Measurements from ENCODE around the gene DIO3. TPM values are rescaled to one million over a fixed set of nuclear protein-coding genes. Genes with fewer than 3 reads are reported as not detected.
"Not testable (repeated sequence)": the region's sequence is repeated elsewhere in the genome, so short reads cannot be mapped to it uniquely, and the experiment has no call there.

The DIO3 gene
- total RNA-seq, 6 experiments from 2014 or later, result not detected

- H3K27me3 Mint-ChIP-seq (ENCODE audit: insufficient read depth), result peaks cover 33% of the 10 kb centered on the region
- H3K27ac Mint-ChIP-seq, result no peak overlapping the region
- no peaks in the 10 kb centered on the region for H3K36me3 Mint-ChIP-seq (ENCODE audit: low read depth)
- TF ChIP-seq, protein P1, sequence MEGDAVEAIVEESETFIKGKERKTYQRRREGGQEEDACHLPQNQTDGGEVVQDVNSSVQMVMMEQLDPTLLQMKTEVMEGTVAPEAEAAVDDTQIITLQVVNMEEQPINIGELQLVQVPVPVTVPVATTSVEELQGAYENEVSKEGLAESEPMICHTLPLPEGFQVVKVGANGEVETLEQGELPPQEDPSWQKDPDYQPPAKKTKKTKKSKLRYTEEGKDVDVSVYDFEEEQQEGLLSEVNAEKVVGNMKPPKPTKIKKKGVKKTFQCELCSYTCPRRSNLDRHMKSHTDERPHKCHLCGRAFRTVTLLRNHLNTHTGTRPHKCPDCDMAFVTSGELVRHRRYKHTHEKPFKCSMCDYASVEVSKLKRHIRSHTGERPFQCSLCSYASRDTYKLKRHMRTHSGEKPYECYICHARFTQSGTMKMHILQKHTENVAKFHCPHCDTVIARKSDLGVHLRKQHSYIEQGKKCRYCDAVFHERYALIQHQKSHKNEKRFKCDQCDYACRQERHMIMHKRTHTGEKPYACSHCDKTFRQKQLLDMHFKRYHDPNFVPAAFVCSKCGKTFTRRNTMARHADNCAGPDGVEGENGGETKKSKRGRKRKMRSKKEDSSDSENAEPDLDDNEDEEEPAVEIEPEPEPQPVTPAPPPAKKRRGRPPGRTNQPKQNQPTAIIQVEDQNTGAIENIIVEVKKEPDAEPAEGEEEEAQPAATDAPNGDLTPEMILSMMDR (IDR thresholded peaks at IDR 0.05), result no peak
- H3K4me3 Mint-ChIP-seq, result no peak overlapping the region
- no peaks in the 10 kb centered on the region for H3K4me1 Mint-ChIP-seq (ENCODE audit: low read depth)
- peaks cover 15% of the 10 kb centered on the region for H3K9me3 Mint-ChIP-seq
- DNase-seq, result no peak
Observed at GRCh38 chr14:101564444-101564776, 3.1 kb downstream of the DIO3 start.

GRCh38 chr14:101564819-101565698 is 3.8 kb downstream of the DIO3 start:
- TF ChIP-seq, protein P1 (IDR thresholded peaks at IDR 0.05), result no peak; the same call in 1 of the 2 replicates
- H3K4me3 Mint-ChIP-seq, result no peak overlapping the region
- peaks cover 15% of the 10 kb centered on the region for H3K9me3 Mint-ChIP-seq
- DNase-seq, result no peak
- H3K36me3 Mint-ChIP-seq (ENCODE audit: low read depth), result no peaks in the 10 kb centered on the region
- no peak overlapping the region for H3K27ac Mint-ChIP-seq
- H3K4me1 Mint-ChIP-seq (ENCODE audit: low read depth), result no peaks in the 10 kb centered on the region
- peaks cover 31% of the 10 kb centered on the region for H3K27me3 Mint-ChIP-seq (ENCODE audit: insufficient read depth)

GRCh38 chr14:101567252-101567651 is 6.0 kb downstream of the DIO3 start:
- H3K27me3 Mint-ChIP-seq (ENCODE audit: insufficient read depth), result peaks cover 29% of the 10 kb centered on the region
- H3K9me3 Mint-ChIP-seq, result peaks cover 7% of the 10 kb centered on the region; the same call in 1 of the 2 replicates
- no peaks in the 10 kb centered on the region for H3K4me1 Mint-ChIP-seq (ENCODE audit: low read depth)
- no peaks in the 10 kb centered on the region for H3K36me3 Mint-ChIP-seq (ENCODE audit: low read depth)
- no peak overlapping the region for H3K27ac Mint-ChIP-seq
- DNase-seq, result no peak
- TF ChIP-seq, protein P1 (IDR thresholded peaks at IDR 0.05), result no peak
- H3K4me3 Mint-ChIP-seq, result no peak overlapping the region

DNA sequence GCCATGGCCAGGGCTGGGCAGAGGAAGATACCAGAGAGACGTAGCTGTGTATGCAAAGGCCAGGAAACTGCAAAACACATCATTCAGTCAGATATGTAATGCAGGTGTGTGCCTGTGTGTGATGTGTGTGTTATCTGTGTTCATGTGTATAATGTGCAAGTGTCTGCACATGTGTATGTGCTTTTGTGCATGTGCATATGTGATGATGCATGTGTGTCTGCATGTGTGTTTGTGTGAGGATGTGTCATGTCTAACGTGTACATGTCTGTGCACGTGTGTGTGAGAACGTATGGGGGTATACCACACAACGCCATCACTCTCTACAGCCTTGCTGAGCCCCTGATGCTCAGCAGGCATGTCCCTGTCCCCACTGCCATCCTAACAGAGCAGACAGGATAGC is 9.7 kb downstream of the DIO3 start:
- Mint-ChIP-seq H3K4me1 (ENCODE audit: low read depth) (no peaks in the 10 kb centered on the region), H3K36me3 (ENCODE audit: low read depth) (no peaks in the 10 kb centered on the region), H3K4me3 (no peak overlapping the region), H3K27me3 (ENCODE audit: insufficient read depth) (peaks cover 12% of the 10 kb centered on the region), H3K27ac (no peak overlapping the region), H3K9me3 (no peaks in the 10 kb centered on the region)
- no peak for DNase-seq
- TF ChIP-seq, protein P1 (IDR thresholded peaks at IDR 0.05), result no peak

- not testable (repeated sequence) for DNase-seq; H3K4me3 Mint-ChIP-seq; H3K27me3 Mint-ChIP-seq (ENCODE audit: insufficient read depth); H3K36me3 Mint-ChIP-seq (ENCODE audit: low read depth); H3K4me1 Mint-ChIP-seq (ENCODE audit: low read depth); H3K27ac Mint-ChIP-seq; H3K9me3 Mint-ChIP-seq
Observed at GRCh38 chr14:101572526-101572925, 11.2 kb downstream of the DIO3 start.

DNA sequence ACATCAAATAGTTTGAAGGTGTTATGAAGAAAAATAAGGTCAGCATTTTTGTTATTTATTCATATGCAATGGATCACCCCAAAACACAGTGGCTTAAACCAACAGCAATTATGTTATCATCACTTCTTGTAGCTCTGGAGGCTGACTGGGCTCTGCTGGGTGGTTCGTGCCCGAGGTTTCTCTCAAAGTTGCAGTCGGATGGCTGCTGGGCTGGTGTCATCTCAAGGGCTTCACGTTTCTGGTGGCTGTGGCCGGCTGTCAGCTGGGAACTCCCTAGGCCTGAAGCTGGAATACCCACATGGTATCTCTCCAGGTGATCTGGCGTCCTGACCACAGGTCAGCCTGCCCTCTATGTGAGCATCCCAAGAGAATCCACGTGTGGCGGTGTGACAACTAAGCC is 12.0 kb downstream of the DIO3 start:
- no peaks in the 10 kb centered on the region for H3K9me3 Mint-ChIP-seq
- H3K4me3 Mint-ChIP-seq, result no peak overlapping the region
- DNase-seq, result no peak
- TF ChIP-seq, protein P1 (IDR thresholded peaks at IDR 0.05), result no peak
- no peaks in the 10 kb centered on the region for H3K36me3 Mint-ChIP-seq (ENCODE audit: low read depth)
- H3K27ac Mint-ChIP-seq, result no peak overlapping the region
- peaks cover 4% of the 10 kb centered on the region for H3K27me3 Mint-ChIP-seq (ENCODE audit: insufficient read depth)
- H3K4me1 Mint-ChIP-seq (ENCODE audit: low read depth), result no peaks in the 10 kb centered on the region

Data from HFFc6 (cell line).